NCI-H2081 (cell line): ENCODE measurements around the gene CEMIP2.
"Not testable (repeated sequence)": the region's sequence is repeated elsewhere in the genome, so short reads cannot be mapped to it uniquely, and the experiment has no call there.

Experiments used
- DNase-seq, 2 experiments: peaks; one replicate each; lab custom pipeline; 2025; lab: John Stamatoyannopoulos, UW

CEMIP2 gene

GRCh38 chr9:71710856-71711255 is 57.5 kb downstream of the CEMIP2 start:
- no peak for DNase-seq

- no peak for DNase-seq
Observed at GRCh38 chr9:71710201-71710600, 58.1 kb downstream of the CEMIP2 start.

- DNase-seq = no peak
Observed at GRCh38 chr9:71709384-71709783, 58.9 kb downstream of the CEMIP2 start.

GRCh38 chr9:71706176-71706575 is 62.1 kb downstream of the CEMIP2 start:
- no peak for DNase-seq

GRCh38 chr9:71704796-71705195 is 63.5 kb downstream of the CEMIP2 start:
- DNase-seq = no peak

DNA sequence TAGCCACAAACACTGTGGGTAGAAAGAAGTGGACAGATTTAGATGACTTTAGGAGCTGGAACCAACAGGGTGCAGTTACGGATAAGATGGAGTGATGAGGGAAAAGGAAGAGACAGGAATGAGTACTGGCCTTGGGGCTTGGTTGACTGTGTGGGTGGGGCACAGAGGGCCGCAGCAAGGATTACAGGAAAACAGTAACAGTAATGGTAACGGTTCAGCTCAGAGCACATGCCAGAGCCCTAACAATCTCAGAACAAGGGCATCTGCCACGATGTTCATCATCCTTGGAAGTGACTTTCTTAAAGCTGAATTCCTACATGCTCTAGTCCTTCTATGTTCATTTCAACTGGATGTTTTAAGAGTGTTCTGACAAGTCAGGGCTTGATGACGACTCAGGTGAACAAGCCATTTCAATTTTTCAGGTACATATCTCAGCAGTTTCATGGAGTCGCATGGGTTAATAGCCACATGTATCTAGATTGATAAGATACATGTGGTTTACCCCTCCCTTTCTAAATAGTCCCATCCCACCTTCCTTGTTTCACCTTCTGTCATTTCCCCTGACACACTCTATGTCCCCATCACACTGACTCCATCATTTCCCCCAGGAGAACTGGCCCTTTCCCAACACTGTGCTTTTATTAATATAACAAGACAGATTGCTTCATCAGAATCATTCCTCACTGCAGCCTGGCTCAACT is 65.0 kb downstream of the CEMIP2 start:
- DNase-seq = no peak

DNA sequence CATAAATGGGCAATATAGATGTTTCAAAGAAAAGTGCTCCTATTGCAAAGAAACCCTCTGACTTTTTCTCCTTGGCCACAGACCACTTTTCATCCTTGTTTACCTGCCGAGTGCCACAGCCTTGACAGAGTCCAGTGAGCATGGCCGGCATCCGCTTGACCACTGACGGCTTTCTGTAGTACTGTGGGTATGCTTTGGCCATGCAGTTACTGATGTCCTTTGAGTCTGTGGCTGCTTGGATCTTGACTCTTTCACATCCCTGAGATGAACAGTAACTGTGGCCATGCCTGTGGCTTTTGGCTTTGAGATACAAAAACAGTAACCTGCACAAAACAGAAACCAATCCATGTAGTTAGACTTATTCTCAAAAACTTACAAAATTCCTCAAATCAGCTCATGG is 70.4 kb downstream of the CEMIP2 start:
- no peak for DNase-seq

DNA sequence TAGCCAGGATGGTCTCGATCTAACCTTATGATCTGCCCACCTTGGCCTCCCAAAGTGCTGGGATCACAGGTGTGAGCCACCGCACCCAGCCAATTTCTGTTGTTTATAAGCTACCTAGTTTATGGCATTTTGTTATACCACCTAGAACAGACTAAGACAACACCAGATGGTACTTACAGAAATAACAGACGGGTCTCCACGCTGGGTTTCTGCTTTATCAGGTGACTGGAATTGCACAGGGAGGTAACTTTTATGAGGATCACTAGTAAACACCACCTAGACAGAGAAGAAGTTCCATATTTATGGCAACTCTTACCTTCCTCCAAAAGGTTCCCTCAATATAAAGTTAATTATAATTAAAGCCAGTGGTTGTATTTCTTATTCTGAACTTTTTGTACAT is 74.0 kb downstream of the CEMIP2 start:
- no peak for DNase-seq

DNA sequence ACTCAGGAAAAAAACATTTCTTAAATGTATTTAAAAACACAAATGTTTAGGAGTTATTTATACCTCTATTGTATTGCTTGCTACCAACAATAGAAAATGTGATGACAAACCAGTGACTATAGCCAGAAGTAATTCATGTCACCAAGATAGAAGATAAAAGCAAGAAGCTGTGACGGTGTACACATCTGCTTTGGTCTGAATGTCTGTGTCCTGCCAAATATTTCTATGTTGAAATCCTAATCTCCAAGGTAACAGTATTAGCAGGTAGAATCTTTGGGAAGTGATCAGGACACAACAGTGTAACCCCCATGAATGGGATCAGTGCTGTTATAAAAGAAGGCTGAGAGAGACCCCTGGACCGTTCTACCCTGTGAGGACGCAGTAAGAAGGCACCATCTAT is 74.7 kb downstream of the CEMIP2 start:
- no peak for DNase-seq

- DNase-seq = no peak
Observed at GRCh38 chr9:71692337-71692736, 76.0 kb downstream of the CEMIP2 start.

- DNase-seq = not testable (repeated sequence)
Observed at GRCh38 chr9:71691576-71691975, 76.7 kb downstream of the CEMIP2 start.

- no peak for DNase-seq
Observed at GRCh38 chr9:71690689-71691435, 77.5 kb downstream of the CEMIP2 start.

DNA sequence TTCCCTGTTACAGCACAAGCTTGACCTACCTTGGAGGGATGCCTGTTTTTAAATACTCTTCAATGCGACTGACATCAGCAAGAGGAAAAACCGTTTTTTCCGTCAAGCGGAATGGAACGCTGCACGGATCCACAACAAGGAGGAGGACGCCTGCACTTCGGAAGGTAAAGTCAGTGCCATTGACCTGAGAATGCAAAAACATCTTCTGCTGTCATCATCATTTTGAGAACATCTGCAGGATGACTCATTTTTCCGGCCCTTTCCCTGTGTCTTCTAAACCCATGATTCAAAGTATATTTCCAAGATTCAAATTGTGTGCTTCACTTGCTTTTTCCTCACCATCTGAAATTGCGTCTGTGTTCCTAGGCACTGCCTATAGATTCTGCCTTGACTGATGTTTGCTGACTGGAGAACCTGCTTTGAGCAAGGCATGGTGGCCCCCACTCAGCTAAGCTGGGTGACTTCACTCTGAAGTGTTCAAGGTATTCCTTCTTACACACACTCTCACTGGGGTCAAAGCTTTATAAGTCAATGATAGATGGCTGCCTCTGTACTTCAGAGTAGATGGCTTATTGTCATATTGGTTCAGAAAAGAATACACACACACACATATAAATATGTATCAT is 78.1 kb downstream of the CEMIP2 start:
- DNase-seq = no peak

DNA sequence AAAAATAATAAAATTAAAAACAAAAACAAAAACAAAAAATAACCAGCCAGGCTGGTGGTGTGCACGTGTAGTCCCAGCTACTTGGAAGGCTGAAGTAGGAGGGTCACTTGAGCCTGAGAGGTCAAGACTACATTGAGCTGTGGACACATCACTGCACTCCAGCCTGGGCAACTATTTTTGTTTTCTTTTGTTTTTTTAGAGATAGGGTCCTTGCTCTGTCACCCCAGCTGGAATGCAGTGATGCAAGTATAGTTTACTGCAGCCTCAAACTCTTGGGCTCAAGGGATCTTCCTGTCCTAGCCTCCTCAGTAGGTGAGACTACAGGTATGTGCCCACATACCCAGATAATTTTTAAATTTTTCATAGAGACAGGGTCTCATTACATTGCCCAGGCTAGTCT is 80.6 kb downstream of the CEMIP2 start:
- DNase-seq = no peak

GRCh38 chr9:71685988-71686387 is 82.3 kb downstream of the CEMIP2 start:
- no peak for DNase-seq

- DNase-seq = no peak
Observed at GRCh38 chr9:71685394-71685793, 82.9 kb downstream of the CEMIP2 start.

DNA sequence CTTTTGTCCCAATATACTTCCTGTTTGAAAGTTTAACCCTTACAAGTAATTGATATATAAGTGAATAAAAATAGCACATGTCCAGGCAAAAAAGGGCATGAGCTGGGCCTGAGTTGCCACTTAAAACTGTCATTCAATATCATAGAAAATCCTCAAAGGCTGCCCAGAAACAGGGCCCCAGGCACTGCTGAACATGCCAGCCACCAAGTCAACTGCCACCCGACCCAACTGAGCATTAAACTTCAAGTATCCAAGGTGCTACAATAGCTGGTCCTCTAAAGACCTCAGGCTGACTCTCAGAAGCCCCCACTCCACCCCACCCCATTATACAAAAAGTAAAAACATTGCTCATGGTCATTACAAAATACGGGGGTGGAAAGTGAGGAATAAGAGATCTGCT is 83.7 kb downstream of the CEMIP2 start:
- DNase-seq = no peak

DNA sequence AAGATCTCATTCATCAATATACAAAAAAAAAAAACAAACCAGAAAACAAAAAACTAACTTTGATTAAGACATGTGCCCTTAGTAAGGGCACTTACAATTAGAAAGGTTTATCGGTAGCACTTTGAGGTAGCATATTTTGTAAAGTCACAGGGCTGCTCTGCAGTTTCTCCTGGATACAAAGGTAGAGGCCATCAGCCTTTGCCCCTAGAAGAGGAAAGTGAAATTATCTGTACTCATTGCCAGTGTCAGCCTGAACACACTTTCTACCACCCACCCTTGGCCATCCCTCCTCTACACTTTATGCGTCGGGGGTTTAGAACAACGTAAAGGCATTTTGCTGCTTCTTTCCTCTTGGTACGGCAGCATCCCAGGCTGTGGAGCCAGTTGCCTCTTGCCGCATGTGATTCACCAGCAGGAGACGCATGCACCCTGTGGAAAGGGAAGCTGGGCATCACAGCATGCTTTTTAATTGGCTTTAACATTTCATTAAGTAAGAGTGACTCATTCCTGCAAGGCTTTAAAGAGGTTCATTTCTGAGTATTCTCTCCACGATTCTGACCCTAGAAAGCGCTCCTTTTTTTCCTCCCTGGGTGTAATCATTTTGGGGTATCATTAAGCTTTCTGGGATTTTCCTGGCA is 84.6 kb downstream of the CEMIP2 start:
- no peak for DNase-seq

GRCh38 chr9:71681708-71682272 is 86.5 kb downstream of the CEMIP2 start:
- DNase-seq = no peak

DNA sequence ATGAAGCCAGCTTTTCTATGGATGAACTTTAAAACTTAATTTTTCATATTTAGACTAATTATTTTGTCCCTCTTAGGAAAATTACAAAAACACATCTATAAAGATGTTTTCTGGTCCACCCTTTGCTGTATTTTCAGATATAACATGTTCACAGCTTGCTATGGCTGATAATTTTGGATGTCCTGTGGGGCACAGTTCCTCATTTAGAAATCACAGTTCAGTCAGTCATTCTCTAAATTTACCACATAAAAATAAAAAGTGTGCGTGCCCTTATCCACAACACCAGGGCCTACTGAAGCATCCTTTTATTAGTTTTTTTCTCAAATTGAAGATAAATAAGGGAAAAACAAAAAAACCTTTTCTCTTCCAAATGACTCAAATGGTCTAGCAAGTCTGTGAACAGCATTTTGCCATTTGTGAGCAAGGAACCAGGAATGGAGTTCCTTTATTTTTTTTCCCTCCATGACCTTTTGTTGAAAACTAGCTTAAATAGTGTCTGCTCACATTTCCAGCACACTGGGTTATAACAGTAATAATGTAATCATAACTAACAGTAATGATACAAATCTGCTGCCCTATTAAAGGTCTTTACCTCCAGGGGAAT is 87.1 kb downstream of the CEMIP2 start:
- no peak for DNase-seq

GRCh38 chr9:71680189-71680980 is 87.9 kb downstream of the CEMIP2 start:
- no peak for DNase-seq
